Ectodermal cell (in vitro differentiated cells): ENCODE data around the gene SMO.
"Not testable (repeated sequence)": the region's sequence is repeated elsewhere in the genome, so short reads cannot be mapped to it uniquely, and the experiment has no call there.

ENCODE experiments used
- H3K27ac ChIP-seq: 2 replicates; pipeline ENCODE4 v1.7.0; 2013; ENCODE audit warnings: mild to moderate bottlenecking, low read depth, low read length; ENCODE audit not compliant: insufficient read depth, poor library complexity, severe bottlenecking
- H3K27me3 ChIP-seq: 2 replicates; pipeline ENCODE4 v1.7.0; 2013; ENCODE audit warnings: mild to moderate bottlenecking, low read length; ENCODE audit not compliant: insufficient read depth, control insufficient read depth, poor library complexity, severe bottlenecking
- H3K36me3 ChIP-seq: one replicate; pipeline ENCODE4 v1.7.0; 2013; ENCODE audit warnings: low read length; ENCODE audit not compliant: control insufficient read depth, insufficient read depth
- H3K4me1 ChIP-seq: one replicate; pipeline ENCODE4 v1.7.0; 2013; ENCODE audit warnings: low read length; ENCODE audit not compliant: control insufficient read depth, insufficient read depth
- H3K4me3 ChIP-seq: 2 replicates; pipeline ENCODE4 v1.7.0; 2013; ENCODE audit warnings: low read depth, low read length, control low read depth; ENCODE audit not compliant: insufficient read depth
- H3K9me3 ChIP-seq: 2 replicates; pipeline ENCODE4 v1.7.0; 2013; ENCODE audit warnings: mild to moderate bottlenecking, low read length, moderate library complexity; ENCODE audit not compliant: control insufficient read depth
- WGBS, 2 experiments: methylation state at CpG; one replicate each; pipeline ENCODE4 v1.1.7; 2013; ENCODE audit warnings: missing lambda C conversion rate in 2 of 2; 5-methylcytosine and 5-hydroxymethylcytosine counted together

The SMO gene

GRCh38 chr7:129238546-129238945 is 50.1 kb downstream of the SMO start:
- Histone ChIP-seq H3K4me3 (no peak overlapping the region), H3K27ac (no peak overlapping the region), H3K27me3 (no peaks in the 10 kb centered on the region), H3K36me3 (no peaks in the 10 kb centered on the region), H3K9me3 (no peaks in the 10 kb centered on the region), H3K4me1 (peaks cover 6% of the 10 kb centered on the region)
- WGBS, 2 experiments: 90 to 93% methylated on average over 8 of the region's 8 CpGs

GRCh38 chr7:129240119-129240820 is 51.8 kb downstream of the SMO start:
- Histone ChIP-seq H3K27me3 (no peaks in the 10 kb centered on the region), H3K27ac (no peak overlapping the region), H3K4me1 (peaks cover 6% of the 10 kb centered on the region), H3K36me3 (no peaks in the 10 kb centered on the region), H3K4me3 (no peak overlapping the region), H3K9me3 (no peaks in the 10 kb centered on the region)
- WGBS, 2 experiments: 91 to 94% methylated on average over 10 of the region's 10 CpGs

- Histone ChIP-seq H3K9me3 (no peaks in the 10 kb centered on the region), H3K36me3 (no peaks in the 10 kb centered on the region), H3K4me3 (no peak overlapping the region), H3K4me1 (peaks cover 6% of the 10 kb centered on the region), H3K27me3 (no peaks in the 10 kb centered on the region), H3K27ac (no peak overlapping the region)
- WGBS, 2 experiments: 93 to 100% methylated on average over 1 of the region's 1 CpG
Observed at GRCh38 chr7:129244220-129244619, 55.8 kb downstream of the SMO start.

- 77 to 98% methylated on average over 3 of the region's 3 CpGs for WGBS, 2 experiments
- H3K27ac ChIP-seq: no peak overlapping the region
- H3K4me3 ChIP-seq: no peak overlapping the region
- peaks cover under 1% of the 10 kb centered on the region for H3K4me1 ChIP-seq
- no peaks in the 10 kb centered on the region for H3K9me3 ChIP-seq
- no peaks in the 10 kb centered on the region for H3K27me3 ChIP-seq
- no peaks in the 10 kb centered on the region for H3K36me3 ChIP-seq
Observed at GRCh38 chr7:129245533-129245932, 57.1 kb downstream of the SMO start.

GRCh38 chr7:129247087-129247486 is 58.7 kb downstream of the SMO start:
- no peak overlapping the region for H3K4me3 ChIP-seq
- no peaks in the 10 kb centered on the region for H3K4me1 ChIP-seq
- H3K27me3 ChIP-seq: no peaks in the 10 kb centered on the region
- no peaks in the 10 kb centered on the region for H3K9me3 ChIP-seq
- no peak overlapping the region for H3K27ac ChIP-seq
- WGBS, 2 experiments: 100% methylated on average over 1 to 2 of the region's 2 CpGs
- no peaks in the 10 kb centered on the region for H3K36me3 ChIP-seq

GRCh38 chr7:129252128-129252527 is 63.7 kb downstream of the SMO start:
- Histone ChIP-seq H3K36me3 (no peaks in the 10 kb centered on the region), H3K4me1 (no peaks in the 10 kb centered on the region), H3K4me3 (no peak overlapping the region), H3K9me3 (no peaks in the 10 kb centered on the region), H3K27me3 (no peaks in the 10 kb centered on the region), H3K27ac (no peak overlapping the region)
- WGBS, 2 experiments: 89 to 92% methylated on average over 2 of the region's 2 CpGs

- not testable (repeated sequence) for H3K27ac ChIP-seq, H3K27me3 ChIP-seq, H3K9me3 ChIP-seq, H3K4me1 ChIP-seq, H3K4me3 ChIP-seq, H3K36me3 ChIP-seq
- WGBS, 2 experiments: 84 to 93% methylated on average over 5 of the region's 5 CpGs
Observed at GRCh38 chr7:129252603-129253002, 64.2 kb downstream of the SMO start.

- no peak overlapping the region for H3K27ac ChIP-seq
- H3K36me3 ChIP-seq: no peaks in the 10 kb centered on the region
- H3K4me3 ChIP-seq: no peak overlapping the region
- H3K4me1 ChIP-seq: peaks cover 20% of the 10 kb centered on the region
- WGBS, 2 experiments: 92 to 95% methylated on average over 3 to 4 of the region's 4 CpGs
- H3K27me3 ChIP-seq: no peaks in the 10 kb centered on the region
- no peaks in the 10 kb centered on the region for H3K9me3 ChIP-seq
Observed at GRCh38 chr7:129255800-129256199, 67.4 kb downstream of the SMO start.

GRCh38 chr7:129256221-129256620 is 67.8 kb downstream of the SMO start:
- no peak overlapping the region for H3K27ac ChIP-seq
- WGBS, 2 experiments: no CpG with 5 or more reads among the region's 2 CpGs
- H3K4me1 ChIP-seq: peaks cover 20% of the 10 kb centered on the region
- H3K9me3 ChIP-seq: no peaks in the 10 kb centered on the region
- H3K27me3 ChIP-seq: no peaks in the 10 kb centered on the region
- H3K36me3 ChIP-seq: no peaks in the 10 kb centered on the region
- no peak overlapping the region for H3K4me3 ChIP-seq

- Histone ChIP-seq H3K4me1 (peaks cover 20% of the 10 kb centered on the region), H3K36me3 (no peaks in the 10 kb centered on the region), H3K27me3 (no peaks in the 10 kb centered on the region), H3K27ac (no peak overlapping the region), H3K9me3 (no peaks in the 10 kb centered on the region), H3K4me3 (no peak overlapping the region)
Observed at GRCh38 chr7:129257168-129257567, 68.7 kb downstream of the SMO start.
